ENCODE measurements around the gene GRIK2.
"Not testable (repeated sequence)": the region's sequence is repeated elsewhere in the genome, so short reads cannot be mapped to it uniquely, and the experiment has no call there.

The GRIK2 gene

GRCh38 chr6:101380897-101381630 lies 12.4 kb upstream of the GRIK2 start:
- TF ChIP-seq CTCF (IDR thresholded peaks at IDR 0.05) (no peak), ZFX (IDR thresholded peaks at IDR 0.05; ENCODE audit: borderline replicate concordance) (no peak)
- H3K27ac ChIP-seq = no peak overlapping the region

- H3K27ac ChIP-seq = not testable (repeated sequence)
Observed at GRCh38 chr6:101383747-101384146, 9.8 kb upstream of the GRIK2 start.

GRCh38 chr6:101386982-101387381 lies 6.5 kb upstream of the GRIK2 start:
- TF ChIP-seq ZFX (IDR thresholded peaks at IDR 0.05; ENCODE audit: borderline replicate concordance) (no peak), CTCF (IDR thresholded peaks at IDR 0.05) (no peak)
- no peak overlapping the region for H3K27ac ChIP-seq

DNA sequence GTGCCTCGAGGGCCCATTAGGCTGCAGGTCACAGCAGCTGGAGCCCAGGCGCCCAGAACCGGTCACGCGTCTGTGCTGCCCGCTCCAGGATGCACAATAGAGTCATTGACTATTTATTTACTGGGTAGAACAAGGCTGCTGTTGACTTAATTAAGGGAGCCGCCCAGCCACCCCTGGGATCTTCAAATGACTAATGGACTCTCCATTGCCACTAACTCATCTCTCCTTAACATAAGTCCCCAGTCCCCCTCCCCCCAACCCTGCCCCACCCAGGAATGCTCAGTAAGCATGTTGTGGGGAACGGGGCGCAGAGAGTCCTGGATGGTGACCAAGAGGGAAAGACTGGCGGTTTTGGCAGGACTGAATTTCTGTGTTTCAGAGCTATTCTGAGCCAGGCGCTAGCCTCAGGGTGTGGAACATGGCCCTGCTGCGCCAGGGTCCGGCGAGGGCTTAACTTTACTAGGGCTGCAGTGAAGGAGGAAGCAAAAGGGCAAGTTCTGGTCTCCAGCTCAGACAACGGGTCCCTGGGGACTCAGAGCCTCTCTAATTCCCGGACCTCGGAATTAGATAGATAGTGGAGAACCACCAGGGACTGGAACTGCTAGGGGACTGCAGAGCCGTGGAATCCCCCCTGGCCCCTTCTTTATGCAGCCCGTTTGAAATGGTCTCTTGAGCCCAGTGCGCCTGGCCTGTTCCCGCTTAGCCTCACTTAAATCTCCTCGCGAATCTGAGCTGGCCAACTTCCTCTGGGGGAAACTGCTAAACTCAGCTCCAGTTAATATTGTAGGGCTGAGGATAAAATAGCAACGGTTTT lies 1.5 kb upstream of the GRIK2 start:
- no peak overlapping the region for H3K27ac ChIP-seq
- TF ChIP-seq ZFX (IDR thresholded peaks at IDR 0.05; ENCODE audit: borderline replicate concordance) (no peak), CTCF (IDR thresholded peaks at IDR 0.05) (no peak)

- TF ChIP-seq CTCF (IDR thresholded peaks at IDR 0.05) (no peak), ZFX (IDR thresholded peaks at IDR 0.05; ENCODE audit: borderline replicate concordance) (no peak)
- no peak overlapping the region; the same call in 1 of the 2 replicates for H3K27ac ChIP-seq
Observed at GRCh38 chr6:101392586-101393230, 800 bp upstream of the GRIK2 start.

GRCh38 chr6:101393829-101394251 lies 332 bp downstream of the GRIK2 start:
- TF ChIP-seq ZFX (IDR thresholded peaks at IDR 0.05; ENCODE audit: borderline replicate concordance) (no peak), CTCF (IDR thresholded peaks at IDR 0.05) (no peak)
- H3K27ac ChIP-seq = peak overlapping the region; percentile 57

GRCh38 chr6:101394936-101395335 lies 1.4 kb downstream of the GRIK2 start:
- no peak for TF ChIP-seq CTCF (IDR thresholded peaks at IDR 0.05)
- no peak for TF ChIP-seq ZFX (IDR thresholded peaks at IDR 0.05; ENCODE audit: borderline replicate concordance)
- H3K27ac ChIP-seq = no peak overlapping the region
